HFF-Myc (cell line): ENCODE measurements around the gene RCE1.

Experiments
- DNase-seq: peaks from one replicate; pipeline ENCODE4 v3.0.0-alpha.2; 2011; ENCODE audit warnings: low read depth; ENCODE audit errors: extremely low read depth
- H3K4me3 ChIP-seq: replicated peaks from 2 replicates; pipeline ENCODE4 v1.5.1; 2011; ENCODE audit warnings: low read depth, mild to moderate bottlenecking, control low read depth, low read length
- TF ChIP-seq, protein P1 (sequence below): IDR thresholded peaks from 2 replicates; pipeline ENCODE4 v1.5.1; 2012; ENCODE audit warnings: mild to moderate bottlenecking, low read depth, low read length, control low read depth; ENCODE audit errors: missing control alignments

RCE1 gene

DNA sequence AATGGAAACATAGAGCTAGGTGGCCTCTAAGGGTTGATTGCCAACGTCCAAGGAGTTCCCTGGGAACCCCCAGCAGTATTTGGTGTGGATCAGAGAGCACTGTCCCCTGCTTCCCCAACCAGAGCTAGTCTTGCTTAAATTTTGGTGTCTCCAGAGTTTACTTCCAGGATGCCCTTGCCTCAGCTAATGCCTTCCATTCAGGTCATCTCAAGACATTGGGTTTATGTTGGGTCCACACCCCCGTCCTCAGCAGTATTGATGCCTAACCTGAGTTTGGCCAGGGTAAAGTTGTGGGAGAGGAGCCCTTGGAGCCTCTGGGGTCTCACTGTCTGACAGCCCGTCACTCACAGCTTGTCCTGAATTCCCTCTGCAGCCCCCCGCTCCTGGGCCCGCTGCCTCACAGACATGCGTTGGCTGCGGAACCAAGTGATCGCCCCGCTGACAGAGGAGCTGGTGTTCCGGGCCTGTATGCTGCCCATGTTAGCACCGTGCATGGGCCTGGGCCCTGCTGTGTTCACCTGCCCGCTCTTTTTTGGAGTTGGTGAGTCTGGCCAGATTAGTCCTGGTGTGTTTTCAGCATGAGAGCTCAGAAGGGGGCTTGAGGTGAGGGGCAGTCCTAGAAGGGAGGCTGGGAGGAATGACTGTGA, 1.4 kb downstream of the RCE1 start:
- TF ChIP-seq, protein P1, sequence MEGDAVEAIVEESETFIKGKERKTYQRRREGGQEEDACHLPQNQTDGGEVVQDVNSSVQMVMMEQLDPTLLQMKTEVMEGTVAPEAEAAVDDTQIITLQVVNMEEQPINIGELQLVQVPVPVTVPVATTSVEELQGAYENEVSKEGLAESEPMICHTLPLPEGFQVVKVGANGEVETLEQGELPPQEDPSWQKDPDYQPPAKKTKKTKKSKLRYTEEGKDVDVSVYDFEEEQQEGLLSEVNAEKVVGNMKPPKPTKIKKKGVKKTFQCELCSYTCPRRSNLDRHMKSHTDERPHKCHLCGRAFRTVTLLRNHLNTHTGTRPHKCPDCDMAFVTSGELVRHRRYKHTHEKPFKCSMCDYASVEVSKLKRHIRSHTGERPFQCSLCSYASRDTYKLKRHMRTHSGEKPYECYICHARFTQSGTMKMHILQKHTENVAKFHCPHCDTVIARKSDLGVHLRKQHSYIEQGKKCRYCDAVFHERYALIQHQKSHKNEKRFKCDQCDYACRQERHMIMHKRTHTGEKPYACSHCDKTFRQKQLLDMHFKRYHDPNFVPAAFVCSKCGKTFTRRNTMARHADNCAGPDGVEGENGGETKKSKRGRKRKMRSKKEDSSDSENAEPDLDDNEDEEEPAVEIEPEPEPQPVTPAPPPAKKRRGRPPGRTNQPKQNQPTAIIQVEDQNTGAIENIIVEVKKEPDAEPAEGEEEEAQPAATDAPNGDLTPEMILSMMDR: no peak
- DNase-seq: no peak
- peak overlapping the region; percentile 99 for H3K4me3 ChIP-seq

DNA sequence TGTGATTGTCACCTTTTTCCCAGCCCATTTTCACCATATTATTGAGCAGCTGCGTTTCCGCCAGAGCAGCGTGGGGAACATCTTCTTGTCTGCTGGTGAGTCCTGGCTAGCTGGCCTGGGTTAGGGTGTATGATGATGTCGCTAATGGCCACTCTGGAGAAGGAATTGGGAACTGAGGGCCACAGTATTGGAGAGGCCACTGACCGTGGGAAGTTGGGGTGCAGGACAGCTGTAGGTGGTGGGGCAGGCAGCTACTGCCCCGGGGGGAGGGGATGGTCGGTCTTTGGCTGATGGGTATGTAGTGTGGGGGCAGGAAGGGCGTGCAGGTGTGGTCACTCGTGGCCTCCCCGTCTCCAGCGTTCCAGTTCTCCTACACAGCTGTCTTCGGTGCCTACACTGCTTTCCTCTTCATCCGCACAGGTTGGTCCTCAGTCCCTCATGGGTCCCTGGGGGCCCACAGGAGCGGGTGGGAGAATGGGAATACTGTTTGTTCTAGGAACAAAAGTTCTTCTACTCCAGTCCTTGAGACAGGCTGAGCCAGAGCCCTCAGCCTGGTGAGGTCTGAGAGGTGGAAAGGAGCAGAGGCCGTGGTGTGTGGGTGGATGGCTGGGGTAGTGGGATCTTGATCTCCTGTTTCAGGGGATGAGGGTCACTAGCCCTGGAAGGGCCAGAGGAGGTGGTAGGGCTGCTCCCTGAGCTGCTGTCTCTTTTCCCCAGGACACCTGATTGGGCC, 2.1 kb downstream of the RCE1 start:
- no peak for DNase-seq
- TF ChIP-seq, protein P1: no peak
- H3K4me3 ChIP-seq: no peak overlapping the region

DNA sequence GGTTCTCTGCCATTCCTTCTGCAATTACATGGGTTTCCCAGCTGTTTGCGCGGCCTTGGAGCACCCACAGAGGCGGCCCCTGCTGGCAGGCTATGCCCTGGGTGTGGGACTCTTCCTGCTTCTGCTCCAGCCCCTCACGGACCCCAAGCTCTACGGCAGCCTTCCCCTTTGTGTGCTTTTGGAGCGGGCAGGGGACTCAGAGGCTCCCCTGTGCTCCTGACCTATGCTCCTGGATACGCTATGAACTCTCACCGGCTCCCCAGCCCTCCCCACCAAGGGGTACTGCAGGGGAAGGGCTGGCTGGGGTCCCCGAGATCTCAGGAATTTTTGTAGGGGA, 2.6 kb downstream of the RCE1 start:
- no peak for DNase-seq
- TF ChIP-seq, protein P1: no peak

DNA sequence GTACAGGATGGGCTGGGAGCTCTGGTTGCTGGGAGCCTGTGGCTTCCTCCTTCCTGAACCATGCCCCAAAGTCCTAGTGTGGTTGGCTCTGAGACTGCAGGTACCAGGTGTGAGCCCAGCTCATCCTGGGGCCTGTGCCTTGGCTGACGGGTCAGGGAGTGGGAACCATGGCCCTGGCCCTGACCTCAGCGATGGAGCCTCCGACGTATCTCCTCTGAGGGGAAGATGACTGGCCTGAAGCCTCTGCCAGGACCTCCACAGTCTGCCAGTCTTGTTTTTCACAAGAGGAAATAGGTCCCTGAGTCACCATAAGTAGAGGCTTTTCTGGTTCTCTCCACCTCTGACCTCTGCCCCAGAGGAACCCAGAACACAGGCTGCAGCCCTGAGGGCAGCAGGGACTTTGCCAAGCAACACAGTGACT, 3.4 kb downstream of the RCE1 start:
- TF ChIP-seq, protein P1: no peak
- H3K4me3 ChIP-seq: no peak overlapping the region
- DNase-seq: no peak

More for the DNA sequence above, 2.6 kb downstream of the RCE1 start:
- no peak overlapping the region for H3K4me3 ChIP-seq

DNA sequence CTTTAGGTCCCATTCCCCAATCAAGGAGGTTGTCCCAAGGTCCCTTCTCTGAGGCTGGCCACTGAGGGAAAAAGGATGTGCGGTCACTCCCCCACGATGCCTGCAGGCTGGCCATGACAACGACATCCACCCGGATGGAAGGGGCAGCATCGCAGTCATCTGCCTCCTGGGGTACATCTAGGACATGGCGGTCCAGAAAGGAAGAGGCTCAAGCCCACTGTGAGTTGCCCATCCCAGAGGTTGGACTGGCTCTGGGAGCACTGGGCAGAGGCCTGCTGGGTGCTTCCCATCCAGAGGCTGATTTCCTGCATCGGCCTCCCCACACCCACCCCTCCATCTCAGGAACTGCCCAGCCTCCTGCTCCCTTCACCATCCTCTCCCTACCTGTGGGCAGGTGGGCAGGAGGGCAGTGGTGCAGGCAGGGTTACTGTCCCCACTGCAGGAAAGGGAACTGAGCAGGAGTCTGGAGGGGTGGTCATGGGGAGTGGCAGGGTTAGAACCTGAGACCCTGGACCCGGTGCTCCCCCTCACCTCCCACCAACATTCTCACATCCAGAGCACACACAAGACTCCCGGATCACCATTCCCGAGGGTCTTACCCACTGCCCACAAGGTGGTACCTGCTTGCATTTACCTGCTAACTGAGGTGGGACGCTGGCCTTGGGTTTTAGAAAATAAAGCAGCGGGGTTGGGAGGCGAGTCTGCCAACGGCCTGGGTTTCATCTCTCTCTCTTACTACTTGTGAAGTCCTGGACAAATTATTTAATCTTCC, 4.4 kb downstream of the RCE1 start:
- H3K4me3 ChIP-seq: no peak overlapping the region
- TF ChIP-seq, protein P1: no peak
- DNase-seq: no peak

DNA sequence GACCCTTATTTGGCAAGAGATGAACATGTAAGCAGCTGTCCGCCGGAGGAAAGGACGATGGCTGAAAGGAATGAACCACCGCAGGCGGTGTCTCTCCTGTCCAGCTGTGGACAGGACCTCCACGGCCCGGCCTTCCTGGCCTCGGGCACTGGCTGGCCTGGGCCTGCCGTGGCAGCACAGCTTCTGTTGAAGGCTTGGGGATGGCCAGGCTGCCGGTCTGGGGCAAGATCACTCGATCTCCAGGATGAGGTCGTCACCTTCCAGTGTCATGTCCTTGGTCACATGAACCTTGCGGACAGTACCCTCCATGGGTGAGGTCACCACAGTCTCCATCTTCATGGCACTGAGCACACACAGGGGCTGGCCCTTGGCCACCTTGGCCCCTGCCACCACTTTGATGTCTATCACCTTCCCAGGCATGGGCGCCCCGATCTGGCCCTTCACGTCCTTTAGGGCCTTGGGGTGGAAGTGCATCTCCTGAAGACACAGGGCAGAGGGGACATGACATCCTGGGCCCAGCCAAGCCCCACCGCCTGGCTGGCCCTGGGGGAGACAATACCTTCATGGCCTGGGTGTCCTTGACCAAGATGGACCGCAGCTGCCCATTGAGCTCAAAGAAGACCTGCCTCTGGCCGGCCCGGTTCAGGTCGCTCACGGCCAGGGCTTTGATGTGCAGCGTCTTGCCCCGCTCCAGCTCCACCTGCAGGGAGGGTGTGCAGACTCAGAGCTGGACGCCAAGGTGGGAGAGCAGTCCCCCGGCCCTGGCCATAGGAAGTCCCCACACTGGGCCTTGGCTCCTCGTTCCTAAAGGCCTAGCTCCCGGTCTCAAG, 5.6 kb downstream of the RCE1 start:
- H3K4me3 ChIP-seq: no peak overlapping the region
- no peak for DNase-seq
- TF ChIP-seq, protein P1: no peak
